ENCODE results near the gene POLRMT.
A peak's percentile ranks its signal among the peaks of the same experiment; 100 is the strongest.
"Not testable (repeated sequence)": the region's sequence is repeated elsewhere in the genome, so short reads cannot be mapped to it uniquely, and the experiment has no call there.

The POLRMT gene

DNA sequence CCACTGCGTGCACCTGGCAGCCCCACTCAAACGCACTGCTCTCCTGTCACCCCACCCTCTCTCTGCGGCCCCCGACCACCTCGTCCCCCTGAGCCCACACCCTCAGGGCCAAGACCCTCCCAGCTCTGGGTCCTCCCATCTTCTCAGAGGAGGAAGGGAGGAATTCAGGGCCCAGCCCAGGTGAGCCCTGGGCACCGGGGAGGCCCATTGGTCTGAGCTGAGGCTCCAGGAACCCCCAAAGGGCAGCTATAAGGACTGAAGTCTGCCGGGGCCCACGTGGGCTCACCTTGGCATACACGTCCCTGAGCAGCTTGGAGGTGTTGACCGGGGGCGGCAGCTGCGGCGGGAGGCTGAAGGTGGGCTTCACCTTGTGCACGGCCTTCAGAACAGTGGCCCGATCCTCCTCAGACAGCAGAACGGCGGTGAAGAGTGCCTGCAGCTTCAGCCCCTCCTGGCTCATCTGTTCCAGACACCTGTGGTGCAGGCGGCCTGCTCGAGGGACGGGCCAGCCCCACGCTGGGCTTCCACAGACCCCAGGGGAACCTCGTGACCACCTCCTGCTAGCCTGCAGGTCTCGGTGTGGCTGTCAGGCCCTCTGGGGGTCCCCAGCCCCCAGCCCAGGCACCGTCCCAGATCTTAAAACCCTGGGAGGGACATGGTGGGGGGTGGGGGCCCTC is 8.8 kb downstream of the POLRMT start:
- DNase-seq: no peak

GRCh38 chr19:623974-624373 is 9.4 kb downstream of the POLRMT start:
- no peak for DNase-seq

- no peak for DNase-seq
Measured at GRCh38 chr19:623175-623916, 10.0 kb downstream of the POLRMT start.

- DNase-seq: no peak
Measured at GRCh38 chr19:622666-623065, 10.7 kb downstream of the POLRMT start.

- DNase-seq: no peak
Measured at GRCh38 chr19:621819-622218, 11.5 kb downstream of the POLRMT start.

DNA sequence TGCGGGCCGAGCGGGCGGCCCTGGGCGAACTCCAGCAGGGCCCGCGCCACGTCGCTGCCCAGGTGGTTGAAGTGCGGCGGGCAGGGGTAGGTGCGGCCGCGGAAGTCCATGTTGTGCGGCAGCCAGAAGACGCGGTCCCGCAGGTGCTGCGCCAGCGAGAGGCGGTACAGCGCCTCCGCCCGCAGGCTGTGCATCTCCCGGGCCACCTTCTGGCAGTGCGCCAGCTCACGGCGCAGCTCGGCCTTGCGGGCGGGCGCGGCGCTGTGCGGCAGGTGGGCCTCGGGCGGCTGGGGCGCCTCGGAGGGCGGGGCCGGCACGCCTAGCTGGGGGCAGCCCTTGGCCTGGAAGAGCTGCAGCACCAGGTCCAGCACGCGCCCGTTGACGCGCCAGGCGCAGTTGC is 12.1 kb downstream of the POLRMT start:
- DNase-seq: not testable (repeated sequence)

DNA sequence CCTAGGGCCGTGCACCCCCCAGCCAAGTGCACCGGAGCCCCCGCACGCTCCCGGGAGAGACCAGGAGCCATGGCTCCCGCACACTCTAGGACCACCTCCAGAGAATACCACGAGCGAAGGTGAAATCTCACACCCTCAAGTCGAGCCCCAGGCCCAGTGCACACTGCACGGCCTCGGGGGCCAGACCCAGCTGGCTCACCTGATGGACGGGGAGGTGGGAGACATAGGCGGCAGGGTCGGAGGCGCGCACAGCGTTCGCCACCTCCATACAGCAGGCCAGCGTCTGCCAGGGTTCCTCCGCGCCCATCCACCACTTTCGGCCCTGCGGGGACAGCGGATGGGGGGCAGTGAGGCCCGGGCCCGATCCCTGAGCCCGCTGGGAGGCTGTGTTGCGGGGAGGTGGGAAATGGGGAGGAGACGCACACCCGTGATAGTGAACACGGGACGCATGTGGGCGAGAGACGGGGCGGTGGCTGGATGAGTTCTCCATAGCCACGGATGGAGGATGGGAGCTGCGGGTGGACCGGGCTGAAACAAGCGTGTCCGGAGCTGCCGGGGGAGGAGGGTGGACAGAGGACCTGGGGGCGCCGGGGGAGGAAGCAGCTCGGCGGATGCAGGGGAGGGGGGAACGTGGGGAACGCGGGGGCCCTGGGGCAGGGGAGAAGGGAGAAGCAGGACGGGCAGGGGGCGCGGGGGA is 13.0 kb downstream of the POLRMT start:
- DNase-seq: no peak

GRCh38 chr19:619286-620002 is 13.9 kb downstream of the POLRMT start:
- no peak for DNase-seq

DNA sequence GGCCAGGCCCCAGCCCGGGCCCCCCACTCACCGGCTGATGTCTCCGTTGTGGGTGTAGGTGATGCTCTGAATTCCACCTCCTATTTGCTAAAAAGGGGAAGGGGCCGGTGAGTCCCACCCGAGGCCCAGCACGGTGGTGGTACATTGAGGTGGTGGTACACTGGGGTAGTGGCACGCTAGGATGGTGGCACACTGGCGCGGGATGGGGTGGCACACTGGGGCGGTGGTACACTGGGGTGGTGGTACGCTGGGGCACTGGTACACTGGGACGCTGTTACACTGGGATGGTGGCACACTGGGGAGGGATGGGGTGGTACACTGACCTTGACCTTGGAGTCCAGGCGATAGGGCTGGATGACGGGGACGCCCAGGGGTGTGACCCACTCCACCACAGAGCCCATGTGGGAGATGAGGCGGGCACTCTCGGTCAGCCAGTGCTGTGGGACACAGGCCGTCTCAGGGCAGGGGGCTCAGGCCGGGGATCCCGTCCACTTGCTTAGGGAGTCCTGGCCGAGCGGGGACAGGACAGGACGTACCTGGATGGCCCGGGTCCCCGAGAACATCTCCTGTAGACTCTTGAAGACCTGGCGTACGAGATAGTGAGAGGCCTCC is 14.6 kb downstream of the POLRMT start:
- DNase-seq: no peak

DNA sequence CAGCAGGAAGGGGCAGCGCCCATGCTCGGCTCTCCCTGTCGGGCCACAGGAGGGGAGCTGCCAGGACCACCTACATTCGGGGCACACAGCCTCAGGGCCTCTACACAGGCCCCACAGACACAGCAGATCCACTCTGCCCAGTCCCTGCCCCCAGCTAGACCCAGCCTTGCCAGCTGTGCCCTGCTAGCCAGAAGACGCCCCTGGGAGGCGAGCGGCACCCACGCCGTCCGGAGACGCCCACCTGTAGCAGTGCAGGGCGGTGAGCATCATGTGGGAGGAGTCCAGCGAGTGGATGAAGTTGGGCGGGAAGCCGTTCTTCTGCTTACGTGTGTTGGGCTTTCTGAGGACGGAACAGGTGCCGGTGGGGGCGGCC is 15.1 kb downstream of the POLRMT start:
- no peak for DNase-seq

DNA sequence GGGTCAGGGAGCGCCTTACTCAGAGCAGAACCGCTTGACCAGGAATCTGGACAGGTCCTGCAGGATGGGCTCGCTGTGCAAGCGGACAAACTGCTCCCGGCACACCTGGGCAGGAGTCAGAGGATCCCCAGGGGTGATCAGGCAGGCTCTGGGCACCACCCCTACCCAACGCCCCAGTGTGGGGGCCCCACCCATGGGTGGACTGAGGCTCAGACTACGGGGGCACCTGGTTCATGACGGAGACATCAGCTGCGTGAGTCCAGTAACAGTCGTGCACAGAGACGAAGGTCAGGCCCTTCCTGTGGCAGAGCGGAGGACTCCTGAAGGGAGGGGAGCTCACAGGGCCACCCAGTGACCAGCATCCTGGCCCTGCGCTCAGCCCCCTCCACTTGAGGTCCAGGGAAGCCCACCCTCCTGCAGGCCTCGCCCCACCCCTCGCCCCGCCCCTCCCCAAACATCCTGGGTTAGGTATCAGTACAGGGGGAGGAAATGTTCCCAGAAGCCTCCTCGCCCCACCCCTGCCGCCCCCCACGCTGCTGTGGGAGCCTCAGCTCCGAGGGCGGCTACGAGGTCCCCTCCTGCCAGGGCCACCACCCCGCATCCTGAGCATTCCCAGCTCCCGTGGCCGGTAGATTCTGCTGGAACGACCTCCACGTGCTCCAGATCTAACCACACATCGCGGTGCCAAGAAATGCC is 15.6 kb downstream of the POLRMT start:
- no peak for DNase-seq

DNA sequence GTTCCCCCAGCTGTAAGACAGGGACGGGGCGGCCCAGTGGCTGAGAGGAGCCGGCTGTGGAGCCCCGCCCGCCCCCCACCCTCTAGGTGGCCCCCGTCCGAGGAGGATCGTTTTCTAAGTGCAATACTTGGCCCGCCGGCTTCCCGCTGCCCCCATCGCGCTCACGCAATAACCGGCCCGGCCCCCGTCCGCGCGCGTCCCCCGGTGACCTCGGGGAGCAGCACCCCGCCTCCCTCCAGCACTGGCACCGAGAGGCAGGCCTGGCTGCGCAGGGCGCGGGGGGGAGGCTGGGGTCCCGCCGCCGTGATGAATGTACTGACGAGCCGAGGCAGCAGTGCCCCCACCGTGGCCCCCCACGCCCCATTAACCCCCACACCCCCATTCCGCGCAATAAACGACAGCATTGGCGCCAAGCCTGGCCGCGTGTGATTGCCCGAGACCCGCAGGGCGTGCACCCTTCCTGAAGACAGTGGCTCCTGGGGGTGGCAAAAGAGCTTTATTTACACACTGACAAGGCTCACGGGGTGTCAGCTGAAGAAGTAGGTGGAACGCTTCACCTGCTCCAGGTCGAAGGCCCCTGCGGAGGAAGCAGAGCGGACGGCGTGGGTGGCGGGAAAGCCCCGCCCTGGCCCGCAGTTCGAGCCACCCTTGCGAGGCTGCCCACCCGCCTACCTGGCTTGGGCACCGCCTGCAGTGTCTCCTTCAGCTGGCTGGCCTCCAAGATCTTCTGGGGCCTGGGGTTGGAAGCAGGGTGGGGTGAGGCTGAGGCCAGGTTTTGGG is 16.4 kb downstream of the POLRMT start:
- DNase-seq: no peak

DNA sequence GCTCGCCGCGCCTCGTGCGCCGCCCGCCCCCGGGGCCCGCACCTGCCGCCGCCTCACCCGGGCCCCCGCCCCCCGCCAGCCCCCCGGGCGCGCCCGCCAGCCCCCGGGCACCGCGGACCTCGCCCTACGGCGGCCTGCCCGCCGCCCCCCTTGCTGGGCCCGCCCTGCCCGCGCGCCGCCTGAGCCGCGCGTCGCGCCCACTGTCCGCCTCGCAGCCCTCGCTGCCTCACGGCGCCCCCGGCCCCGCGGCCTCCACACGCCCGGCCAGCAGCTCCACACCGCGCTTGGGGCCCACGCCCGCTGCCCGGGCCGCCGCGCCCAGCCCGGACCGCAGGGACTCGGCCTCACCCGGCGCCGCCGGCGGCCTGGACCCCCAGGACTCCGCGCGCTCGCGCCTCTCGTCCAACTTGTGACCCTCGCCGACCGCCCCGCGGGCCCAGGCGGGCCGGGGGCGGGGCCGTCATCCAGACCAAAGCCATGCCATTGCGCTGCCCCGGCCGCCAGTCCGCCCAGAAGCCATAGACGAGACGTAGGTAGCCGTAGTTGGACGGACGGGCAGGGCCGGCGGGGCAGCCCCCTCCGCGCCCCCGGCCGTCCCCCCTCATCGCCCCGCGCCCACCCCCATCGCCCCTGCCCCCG is 17.2 kb downstream of the POLRMT start:
- DNase-seq: no peak

GRCh38 chr19:615619-616018 is 17.7 kb downstream of the POLRMT start:
- DNase-seq: no peak

DNA sequence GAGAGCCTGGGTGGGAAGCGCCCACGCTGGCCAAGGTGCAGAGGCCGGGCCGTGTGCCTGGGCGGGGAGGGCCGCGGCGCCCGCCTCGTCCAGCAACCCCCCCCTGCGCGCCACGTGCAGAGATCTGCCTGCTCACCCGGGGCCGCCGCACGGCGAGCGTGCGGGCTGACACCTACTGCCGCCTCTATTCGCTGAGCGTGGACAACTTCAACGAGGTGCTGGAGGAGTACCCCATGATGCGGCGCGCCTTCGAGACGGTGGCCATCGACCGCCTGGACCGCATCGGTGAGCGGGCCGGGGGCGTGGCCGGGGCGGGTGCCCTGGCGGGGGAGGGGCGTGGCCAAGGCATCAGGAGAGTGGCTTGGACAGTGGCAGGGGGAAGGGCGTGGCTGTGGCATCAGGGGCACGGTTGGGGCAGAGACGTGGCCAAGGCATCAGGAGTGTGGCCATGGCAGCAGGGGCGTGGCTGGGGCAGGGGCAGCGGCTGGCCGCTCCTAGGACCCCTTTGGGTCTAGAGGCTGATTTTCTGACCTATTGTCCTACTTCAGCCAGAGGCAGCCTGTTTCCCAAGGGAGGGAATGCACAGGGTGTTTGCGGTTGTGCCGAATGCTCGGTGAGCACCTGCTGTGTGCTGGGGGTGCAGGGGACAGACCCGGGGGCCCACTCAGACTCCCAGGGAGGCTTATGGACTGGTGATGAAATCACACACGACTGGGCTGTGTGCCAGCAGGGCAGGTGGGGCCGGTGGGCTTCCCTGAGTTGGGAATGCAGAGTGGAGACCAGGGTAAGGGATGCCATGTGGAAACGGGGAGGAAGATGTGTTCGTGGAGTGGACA is 19.4 kb downstream of the POLRMT start:
- no peak for DNase-seq

DNA sequence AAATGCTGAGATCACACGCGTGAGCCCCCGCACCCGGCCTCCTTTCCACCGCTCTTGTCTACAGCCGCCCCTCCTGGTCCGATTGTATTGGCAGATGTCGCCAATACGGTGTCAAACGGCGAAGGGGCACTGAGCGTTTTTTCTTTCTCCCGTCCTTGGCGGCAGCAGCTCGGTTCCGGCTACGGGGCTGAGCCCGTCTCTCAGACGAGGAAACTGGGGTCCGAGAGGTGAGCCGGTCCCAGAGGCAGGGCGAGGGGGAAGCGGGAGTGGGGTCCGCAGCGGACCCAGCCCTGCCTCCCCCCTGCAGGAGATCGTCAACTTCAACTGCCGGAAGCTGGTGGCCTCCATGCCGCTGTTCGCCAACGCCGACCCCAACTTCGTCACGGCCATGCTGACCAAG is 20.4 kb downstream of the POLRMT start:
- no peak for DNase-seq

DNA sequence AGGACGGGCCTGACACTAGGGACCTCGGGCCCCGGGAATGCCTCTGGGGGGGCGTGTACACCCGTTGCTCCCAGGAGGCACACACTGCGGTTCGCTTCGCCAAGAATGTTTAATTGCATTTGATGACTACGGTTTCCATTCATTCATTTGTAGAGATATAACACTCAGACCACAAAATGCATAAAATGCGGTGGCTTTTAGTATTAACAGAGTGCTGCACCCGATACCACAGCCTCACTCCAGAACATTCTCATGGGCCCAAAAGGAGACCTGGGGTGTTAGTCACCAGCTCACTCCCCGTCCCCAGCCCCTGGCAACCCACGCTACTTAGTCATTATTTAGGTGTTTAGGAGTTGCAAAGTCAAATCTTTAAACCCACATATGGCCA is 21.9 kb downstream of the POLRMT start:
- no peak for DNase-seq

- DNase-seq: peak; percentile 29
Measured at GRCh38 chr19:610801-611480, 22.4 kb downstream of the POLRMT start.

- peak; percentile 69 for DNase-seq
Measured at GRCh38 chr19:610071-610800, 23.1 kb downstream of the POLRMT start.
